Memory B cell (primary cell): Measurements from ENCODE around the gene EVA1A.

ENCODE experiments used
- ATAC-seq: fragments of 150-1000 bp; cut with Tn5 transposase; 2 replicates; pipeline ENCODE4 v1.10.0; 2021; ENCODE audit warnings: low read depth, mild to moderate bottlenecking, moderate library complexity
- DNase-seq, 2 donors: peaks; one replicate each; pipeline ENCODE4 v3.0.0; 2022; ENCODE audit warnings: low spot score in 2 of 2
- H3K27ac Mint-ChIP-seq: one replicate; pipeline ENCODE4 v1.8.0; 2022; ENCODE audit warnings: mild to moderate bottlenecking, moderate library complexity, mixed read lengths
- H3K27me3 Mint-ChIP-seq: one replicate; pipeline ENCODE4 v1.8.0; 2022; ENCODE audit warnings: mixed read lengths
- H3K36me3 Mint-ChIP-seq: one replicate; pipeline ENCODE4 v1.8.0; 2022; ENCODE audit warnings: mild to moderate bottlenecking, mixed read lengths
- H3K4me1 Mint-ChIP-seq: one replicate; pipeline ENCODE4 v1.8.0; 2022; ENCODE audit warnings: mixed read lengths
- H3K4me3 Mint-ChIP-seq: one replicate; pipeline ENCODE4 v1.8.0; 2022; ENCODE audit warnings: mild to moderate bottlenecking, moderate library complexity, mixed read lengths
- H3K9me3 Mint-ChIP-seq: one replicate; pipeline ENCODE4 v1.8.0; 2022; ENCODE audit warnings: mixed read lengths

The EVA1A gene

GRCh38 chr2:75560768-75561565, at the start of gene EVA1A:
Gene EVA1A, minus strand, starts transcription at chr2:75560939. Its CDS starts 42,799 bp downstream, at chr2:75518140.
- Mint-ChIP-seq H3K9me3 (no peaks in the 10 kb centered on the region), H3K4me3 (peak within 1 kb of the TSS; percentile 82), H3K4me1 (peaks cover 9% of the 10 kb centered on the region), H3K27ac (no peak within 1 kb of the TSS), H3K27me3 (peaks cover 26% of the 10 kb centered on the region), H3K36me3 (no peaks in the 10 kb centered on the region)
- no peak for ATAC-seq
- no peak for DNase-seq

- no peak overlapping the region for H3K4me3 Mint-ChIP-seq
- no peak for ATAC-seq
- H3K27me3 Mint-ChIP-seq: peaks cover 28% of the 10 kb centered on the region
Observed at GRCh38 chr2:75609937-75610508, 49.3 kb upstream of the EVA1A start.

GRCh38 chr2:75609334-75609689, 48.6 kb upstream of the EVA1A start:
- no peaks in the 10 kb centered on the region for H3K4me1 Mint-ChIP-seq
- H3K27me3 Mint-ChIP-seq: peaks cover 30% of the 10 kb centered on the region
- no peak overlapping the region for H3K4me3 Mint-ChIP-seq
- no peak overlapping the region for H3K27ac Mint-ChIP-seq
- H3K9me3 Mint-ChIP-seq: no peaks in the 10 kb centered on the region
- ATAC-seq (no peak), DNase-seq (no peak)
- no peaks in the 10 kb centered on the region for H3K36me3 Mint-ChIP-seq

More at GRCh38 chr2:75609937-75610508, 49.3 kb upstream of the EVA1A start:
- H3K36me3 Mint-ChIP-seq: no peaks in the 10 kb centered on the region
- no peak for DNase-seq
- H3K9me3 Mint-ChIP-seq: no peaks in the 10 kb centered on the region
- no peaks in the 10 kb centered on the region for H3K4me1 Mint-ChIP-seq
- no peak overlapping the region for H3K27ac Mint-ChIP-seq

- Mint-ChIP-seq H3K4me3 (peak overlapping the region; percentile 25), H3K4me1 (no peaks in the 10 kb centered on the region), H3K27ac (no peak overlapping the region), H3K27me3 (peaks cover 30% of the 10 kb centered on the region), H3K9me3 (no peaks in the 10 kb centered on the region), H3K36me3 (no peaks in the 10 kb centered on the region)
- peak; percentile 40 to 66 for DNase-seq
- peak; percentile 81 for ATAC-seq
Observed at GRCh38 chr2:75608684-75609333, 48.1 kb upstream of the EVA1A start.

- Mint-ChIP-seq H3K9me3 (no peaks in the 10 kb centered on the region), H3K36me3 (no peaks in the 10 kb centered on the region), H3K4me1 (no peaks in the 10 kb centered on the region), H3K27ac (no peak overlapping the region), H3K4me3 (no peak overlapping the region), H3K27me3 (peaks cover 30% of the 10 kb centered on the region)
- DNase-seq (no peak), ATAC-seq (no peak)
Observed at GRCh38 chr2:75607988-75608683, 47.4 kb upstream of the EVA1A start.

GRCh38 chr2:75607400-75607798, 46.7 kb upstream of the EVA1A start:
- ATAC-seq (no peak), DNase-seq (no peak)
- Mint-ChIP-seq H3K4me1 (no peaks in the 10 kb centered on the region), H3K27ac (no peak overlapping the region), H3K27me3 (peaks cover 28% of the 10 kb centered on the region), H3K4me3 (no peak overlapping the region), H3K9me3 (no peaks in the 10 kb centered on the region), H3K36me3 (no peaks in the 10 kb centered on the region)

- no peak for ATAC-seq
- Mint-ChIP-seq H3K9me3 (no peaks in the 10 kb centered on the region), H3K4me3 (no peak overlapping the region), H3K36me3 (no peaks in the 10 kb centered on the region), H3K27ac (no peak overlapping the region), H3K4me1 (no peaks in the 10 kb centered on the region), H3K27me3 (peaks cover 26% of the 10 kb centered on the region)
- no peak for DNase-seq
Observed at GRCh38 chr2:75606761-75607399, 46.1 kb upstream of the EVA1A start.

- peaks cover 24% of the 10 kb centered on the region for H3K27me3 Mint-ChIP-seq
- DNase-seq (no peak), ATAC-seq (no peak)
- H3K9me3 Mint-ChIP-seq: no peaks in the 10 kb centered on the region
- H3K4me1 Mint-ChIP-seq: no peaks in the 10 kb centered on the region
- H3K27ac Mint-ChIP-seq: no peak overlapping the region
- no peaks in the 10 kb centered on the region for H3K36me3 Mint-ChIP-seq
- no peak overlapping the region for H3K4me3 Mint-ChIP-seq
Observed at GRCh38 chr2:75605770-75606529, 45.2 kb upstream of the EVA1A start.

GRCh38 chr2:75604484-75604883, 43.7 kb upstream of the EVA1A start:
- Mint-ChIP-seq H3K27ac (peak overlapping the region; percentile 7), H3K9me3 (no peaks in the 10 kb centered on the region), H3K27me3 (peaks cover 22% of the 10 kb centered on the region), H3K36me3 (no peaks in the 10 kb centered on the region), H3K4me1 (no peaks in the 10 kb centered on the region), H3K4me3 (no peak overlapping the region)
- peak; percentile 56 for ATAC-seq
- DNase-seq: no peak

GRCh38 chr2:75603477-75603876, 42.7 kb upstream of the EVA1A start:
- DNase-seq (no peak), ATAC-seq (no peak)
- Mint-ChIP-seq H3K9me3 (no peaks in the 10 kb centered on the region), H3K27ac (no peak overlapping the region), H3K27me3 (peaks cover 22% of the 10 kb centered on the region), H3K36me3 (no peaks in the 10 kb centered on the region), H3K4me3 (no peak overlapping the region), H3K4me1 (no peaks in the 10 kb centered on the region)

GRCh38 chr2:75602724-75603342, 42.1 kb upstream of the EVA1A start:
- Mint-ChIP-seq H3K27me3 (peaks cover 21% of the 10 kb centered on the region), H3K27ac (no peak overlapping the region), H3K4me3 (no peak overlapping the region), H3K9me3 (no peaks in the 10 kb centered on the region), H3K4me1 (no peaks in the 10 kb centered on the region), H3K36me3 (no peaks in the 10 kb centered on the region)
- ATAC-seq (no peak), DNase-seq (no peak)

- H3K36me3 Mint-ChIP-seq: no peaks in the 10 kb centered on the region
- H3K4me3 Mint-ChIP-seq: no peak overlapping the region
- no peak overlapping the region for H3K27ac Mint-ChIP-seq
- DNase-seq (no peak), ATAC-seq (no peak)
- H3K27me3 Mint-ChIP-seq: peaks cover 13% of the 10 kb centered on the region
- no peaks in the 10 kb centered on the region for H3K9me3 Mint-ChIP-seq
- H3K4me1 Mint-ChIP-seq: no peaks in the 10 kb centered on the region
Observed at GRCh38 chr2:75600461-75601011, 39.8 kb upstream of the EVA1A start.
